Mesenchymal stem cell (in vitro differentiated cells and primary cell): ENCODE data around the gene PCDHGC5.
A peak's percentile ranks its signal among the peaks of the same experiment; 100 is the strongest.

Experiments
- DNase-seq: peaks from one replicate; pipeline ENCODE4 v3.0.0-alpha.2; 2013
- H2AFZ ChIP-seq: one replicate; pipeline ENCODE4 v1.6.1; 2013; ENCODE audit warnings: low read depth, mild to moderate bottlenecking, control low read depth, inconsistent platforms, low read length, moderate library complexity
- H2AK5ac ChIP-seq: 2 replicates; pipeline ENCODE4 v1.6.1; 2013; ENCODE audit warnings: low read length, moderate library complexity, mild to moderate bottlenecking, inconsistent platforms; ENCODE audit not compliant: severe bottlenecking
- H2BK120ac ChIP-seq: one replicate; pipeline ENCODE4 v1.6.1; 2013; ENCODE audit warnings: low read depth, mild to moderate bottlenecking, inconsistent platforms, low read length, moderate library complexity
- H2BK12ac ChIP-seq, 2 experiments: one replicate each; pipeline ENCODE4 v1.6.1; 2013; ENCODE audit warnings: inconsistent platforms in 2 of 2, low read length in 2 of 2, mild to moderate bottlenecking in 2 of 2, moderate library complexity in 2 of 2, control low read depth in 1 of 2
- H2BK15ac ChIP-seq: one replicate; pipeline ENCODE4 v1.6.1; 2013; ENCODE audit warnings: mild to moderate bottlenecking, low read depth, inconsistent platforms; ENCODE audit not compliant: poor library complexity, severe bottlenecking
- H2BK5ac ChIP-seq: 2 replicates; pipeline ENCODE4 v1.6.1; 2013; ENCODE audit warnings: low read depth, mild to moderate bottlenecking, low read length, control low read depth, inconsistent platforms; ENCODE audit not compliant: poor library complexity, severe bottlenecking
- H3K14ac ChIP-seq, 2 experiments: one replicate each; pipeline ENCODE4 v1.6.1; 2013; ENCODE audit warnings: inconsistent platforms in 2 of 2, low read length in 2 of 2, control low read depth in 1 of 2, mild to moderate bottlenecking in 1 of 2, moderate library complexity in 1 of 2
- H3K18ac ChIP-seq, 2 experiments: one replicate each; pipeline ENCODE4 v1.6.1; 2013; ENCODE audit warnings: inconsistent platforms in 2 of 2, low read length in 2 of 2, control low read depth in 1 of 2, low read depth in 1 of 2, mild to moderate bottlenecking in 1 of 2
- H3K23ac ChIP-seq, 2 experiments: one replicate each; pipeline ENCODE4 v1.6.1; 2013; ENCODE audit warnings: inconsistent platforms in 2 of 2, low read length in 2 of 2, mild to moderate bottlenecking in 2 of 2, moderate library complexity in 2 of 2, control low read depth in 1 of 2
- H3K27ac ChIP-seq: 2 replicates; pipeline ENCODE4 v1.5.1; 2013; ENCODE audit warnings: mild to moderate bottlenecking, moderate library complexity, low read length, control low read depth, inconsistent platforms; ENCODE audit not compliant: poor library complexity, severe bottlenecking
- H3K27me3 ChIP-seq, 2 experiments: 2 replicates each; pipeline versions ENCODE4 v1.6.1 to v1.7.0; 2013; ENCODE audit warnings: low read length in 2 of 2, mild to moderate bottlenecking in 2 of 2, moderate library complexity in 2 of 2, control low read depth in 1 of 2, inconsistent platforms in 1 of 2; ENCODE audit not compliant: control insufficient read depth in 1 of 2, insufficient read depth in 1 of 2
- H3K36me3 ChIP-seq, 2 experiments: 2 replicates each; pipeline versions ENCODE4 v1.6.1 to v1.7.0; 2013; ENCODE audit warnings: low read length in 2 of 2, control low read depth in 1 of 2, inconsistent platforms in 1 of 2, low read depth in 1 of 2, mild to moderate bottlenecking in 1 of 2; ENCODE audit not compliant: insufficient read depth in 2 of 2, control insufficient read depth in 1 of 2
- H3K4ac ChIP-seq, 2 experiments: one replicate each; pipeline ENCODE4 v1.6.1; 2013; ENCODE audit warnings: inconsistent platforms in 2 of 2, low read length in 2 of 2, mild to moderate bottlenecking in 2 of 2, moderate library complexity in 2 of 2, control low read depth in 1 of 2, low read depth in 1 of 2
- H3K4me1 ChIP-seq: 2 replicates; pipeline ENCODE4 v1.6.1; 2013; ENCODE audit warnings: low read depth, low read length, control low read depth; ENCODE audit not compliant: control insufficient read depth, insufficient read depth
- H3K4me2 ChIP-seq: 2 replicates; pipeline ENCODE4 v1.6.1; 2013; ENCODE audit warnings: low read length, mild to moderate bottlenecking, inconsistent platforms; ENCODE audit not compliant: poor library complexity, severe bottlenecking
- H3K4me3 ChIP-seq, 2 experiments: 2 replicates each; pipeline versions ENCODE4 v1.5.1 to v1.7.0; 2013; ENCODE audit warnings: low read length in 2 of 2, mild to moderate bottlenecking in 2 of 2, control low read depth in 1 of 2, low read depth in 1 of 2; ENCODE audit not compliant: insufficient read depth in 1 of 2
- H3K79me1 ChIP-seq: replicated peaks from 2 replicates; pipeline ENCODE4 v1.6.1; 2013; ENCODE audit warnings: mild to moderate bottlenecking, control low read depth, low read length, inconsistent platforms; ENCODE audit not compliant: poor library complexity, severe bottlenecking
- H3K9ac ChIP-seq: 2 replicates; pipeline ENCODE4 v1.7.0; 2013; ENCODE audit warnings: mild to moderate bottlenecking, low read length, moderate library complexity
- H3K9me3 ChIP-seq: 2 replicates; pipeline ENCODE4 v1.7.0; 2013; ENCODE audit warnings: mild to moderate bottlenecking, low read length; ENCODE audit not compliant: control insufficient read depth
- H4K8ac ChIP-seq: one replicate; pipeline ENCODE4 v1.6.1; 2013; ENCODE audit warnings: inconsistent platforms, mild to moderate bottlenecking, low read length, moderate library complexity
- H4K91ac ChIP-seq: one replicate; pipeline ENCODE4 v1.6.1; 2013; ENCODE audit warnings: mild to moderate bottlenecking, low read length, inconsistent platforms
- WGBS: methylation state at CpG from one replicate; pipeline ENCODE4 v1.1.7; 2013; ENCODE audit warnings: mixed read lengths; 5-methylcytosine and 5-hydroxymethylcytosine counted together

Gene PCDHGC5

DNA sequence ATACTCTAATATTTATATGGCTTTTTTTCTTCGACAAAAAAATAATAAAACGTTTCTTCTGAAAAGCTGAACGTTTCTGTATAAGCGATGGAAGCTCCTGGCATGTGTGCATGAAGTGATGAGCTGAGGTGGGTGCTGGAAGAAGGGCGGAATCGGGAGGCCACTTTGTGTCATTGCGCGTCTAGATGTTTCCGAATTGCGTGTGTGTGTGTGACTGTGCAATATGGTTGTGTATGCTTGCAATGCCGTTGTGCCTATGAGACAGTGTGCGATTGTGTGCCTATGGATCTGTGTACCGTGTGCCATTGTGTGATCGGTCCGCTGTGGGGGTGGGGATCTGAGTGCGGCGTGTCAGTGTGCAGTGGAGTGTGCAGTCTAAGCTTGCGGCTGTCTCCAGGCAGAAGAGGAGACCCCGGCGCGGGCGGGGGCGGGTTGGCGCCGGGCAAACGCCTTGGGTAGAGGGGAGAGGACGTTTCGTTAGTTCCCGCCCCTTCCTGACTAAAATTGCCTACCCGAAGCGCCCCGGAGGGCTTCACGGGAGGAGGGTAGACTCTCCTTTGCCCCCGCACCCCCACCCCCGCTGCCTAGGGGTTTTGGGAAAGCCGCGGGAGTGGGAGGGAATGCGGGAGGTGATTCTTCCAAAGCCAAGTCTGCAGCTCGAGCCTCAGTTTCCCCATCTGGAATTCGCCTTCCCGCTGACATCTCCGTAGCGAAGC, 24.2 kb downstream of the PCDHGC5 start:
- DNase-seq: peak; percentile 89
- H4K8ac ChIP-seq: peak overlapping the region; percentile 98
- no peaks in the 10 kb centered on the region for H3K9me3 ChIP-seq
- H3K4me1 ChIP-seq: peaks cover 55% of the 10 kb centered on the region
- peak overlapping the region; percentile 98 for H3K27ac ChIP-seq
- no peaks in the 10 kb centered on the region for H3K27me3 ChIP-seq
- peak overlapping the region; percentile 12 to 73 for H2BK12ac ChIP-seq
- peak overlapping the region; percentile 93 for H2BK5ac ChIP-seq
- peak overlapping the region; percentile 79 for H3K4me2 ChIP-seq
- H2BK120ac ChIP-seq: peak overlapping the region; percentile 96
- H3K23ac ChIP-seq: peak overlapping the region in 1 of 2 experiments; percentile 10
- peak overlapping the region; percentile 15 for H2BK15ac ChIP-seq
- H3K4me3 ChIP-seq: peak overlapping the region; percentile 41 to 61
- H3K9ac ChIP-seq: peak overlapping the region; percentile 90
- peak overlapping the region; percentile 87 for H4K91ac ChIP-seq
- H3K4ac ChIP-seq: peak overlapping the region; percentile 81 to 96
- H3K36me3 ChIP-seq: peaks cover 35 to 53% of the 10 kb centered on the region in 2 experiments
- 2% methylated on average over 34 of the region's 43 CpGs for WGBS
- H3K79me1 ChIP-seq: peaks cover 15% of the 10 kb centered on the region
- H2AK5ac ChIP-seq: peak overlapping the region; percentile 45
- peak overlapping the region in 1 of 2 experiments; percentile 90 for H3K14ac ChIP-seq
- peak overlapping the region; percentile 95 to 97 for H3K18ac ChIP-seq
- H2AFZ ChIP-seq: no peak overlapping the region

- Histone ChIP-seq H2BK5ac (peak overlapping the region; percentile 93), H4K8ac (peak overlapping the region; percentile 98), H3K23ac (peak overlapping the region in 1 of 2 experiments; percentile 77), H4K91ac (peak overlapping the region; percentile 90), H2BK120ac (peak overlapping the region; percentile 96), H2BK12ac (peak overlapping the region; percentile 15 to 32), H3K4me3 (peak overlapping the region; percentile 41 to 61), H3K4me1 (peaks cover 51% of the 10 kb centered on the region), H2AFZ (peak overlapping the region; percentile 42), H3K9me3 (no peaks in the 10 kb centered on the region), H3K27ac (peak overlapping the region; percentile 98), H2BK15ac (peak overlapping the region; percentile 55), H3K14ac (peak overlapping the region in 1 of 2 experiments; percentile 28), H3K79me1 (peaks cover 20% of the 10 kb centered on the region), H3K36me3 (peaks cover 40 to 59% of the 10 kb centered on the region in 2 experiments), H3K9ac (peak overlapping the region; percentile 90), H3K4me2 (peak overlapping the region; percentile 79), H3K27me3 (no peaks in the 10 kb centered on the region), H2AK5ac (peak overlapping the region; percentile 72), H3K4ac (peak overlapping the region; percentile 96 to 98), H3K18ac (peak overlapping the region; percentile 97 to 98)
- DNase-seq: peak; percentile 97
- WGBS: under 1% methylated on average over 28 of the region's 29 CpGs
Observed at GRCh38 chr5:141513627-141514329, 24.9 kb downstream of the PCDHGC5 start.

DNA sequence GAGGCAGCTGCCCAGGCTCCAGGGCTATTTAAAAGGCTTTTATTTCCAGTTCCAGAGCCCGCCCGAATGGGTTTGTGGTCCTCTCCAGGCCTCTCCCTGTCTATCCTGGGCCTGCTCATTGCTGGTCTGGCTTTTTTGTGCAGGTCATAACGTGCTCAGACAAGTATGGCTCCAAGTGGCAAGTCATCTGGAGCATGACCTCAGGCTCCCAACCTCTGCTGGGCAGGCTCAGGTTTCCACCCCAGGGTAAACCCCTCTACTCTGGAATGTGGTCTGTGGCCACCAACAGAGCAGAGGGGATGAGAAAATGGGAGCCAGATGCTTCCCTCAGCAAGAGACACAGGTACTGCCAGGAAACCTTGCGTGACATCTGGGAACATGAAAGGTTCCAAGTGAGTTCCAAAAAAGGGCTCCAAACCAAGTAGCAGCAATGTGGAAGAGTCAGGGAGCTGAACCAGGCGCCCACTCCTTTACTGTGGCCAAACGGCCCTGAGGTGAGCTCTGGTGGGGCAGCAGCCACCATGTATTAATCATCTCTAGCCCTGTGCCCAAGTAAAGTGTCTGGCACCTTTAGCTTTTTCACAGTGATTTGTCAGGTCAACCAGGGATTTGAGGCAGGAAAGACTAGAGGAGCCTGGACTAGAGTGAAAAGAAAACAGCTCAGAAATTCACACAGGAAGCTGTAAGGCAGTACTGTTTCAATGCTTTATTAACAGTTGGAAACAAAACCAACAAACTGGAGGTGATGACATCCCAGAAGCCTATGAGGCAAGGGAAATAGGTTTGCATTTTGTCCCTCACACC, 25.7 kb downstream of the PCDHGC5 start:
- peaks cover 46% of the 10 kb centered on the region for H3K4me1 ChIP-seq
- peak overlapping the region; percentile 90 for H2BK5ac ChIP-seq
- H3K4me2 ChIP-seq: peak overlapping the region; percentile 75
- no peaks in the 10 kb centered on the region for H3K27me3 ChIP-seq
- H3K23ac ChIP-seq: peak overlapping the region in 1 of 2 experiments; percentile 37
- H3K18ac ChIP-seq: peak overlapping the region; percentile 97 to 98
- peak overlapping the region in 1 of 2 experiments; percentile 61 for H3K4me3 ChIP-seq
- peak overlapping the region; percentile 62 for H4K8ac ChIP-seq
- H3K4ac ChIP-seq: peak overlapping the region; percentile 50 to 98
- 34% methylated on average over 6 of the region's 6 CpGs for WGBS
- peak overlapping the region; percentile 98 for H3K27ac ChIP-seq
- H4K91ac ChIP-seq: peak overlapping the region; percentile 90
- H2BK12ac ChIP-seq: peak overlapping the region; percentile 32 to 95
- H2AFZ ChIP-seq: no peak overlapping the region
- peak overlapping the region; percentile 55 for H2BK15ac ChIP-seq
- peak; percentile 55 for DNase-seq
- peaks cover 37 to 66% of the 10 kb centered on the region in 2 experiments for H3K36me3 ChIP-seq
- peaks cover 23% of the 10 kb centered on the region for H3K79me1 ChIP-seq
- H3K9ac ChIP-seq: peak overlapping the region; percentile 90
- peak overlapping the region; percentile 40 for H2AK5ac ChIP-seq
- H3K9me3 ChIP-seq: no peaks in the 10 kb centered on the region
- H3K14ac ChIP-seq: peak overlapping the region in 1 of 2 experiments; percentile 94
- peak overlapping the region; percentile 44 for H2BK120ac ChIP-seq
